ENCODE results near the gene SLC35D1. TPM values are rescaled to one million over a fixed set of nuclear protein-coding genes. Genes with fewer than 3 reads are reported as not detected.

SLC35D1 gene
- total RNA-seq, 1 experiment from 2014 or later: 3.8 TPM

GRCh38 chr1:66954208-66954607 lies 99.7 kb downstream of the SLC35D1 start:
- Histone ChIP-seq H3K9ac (ENCODE audit: extremely low read depth, insufficient read length, low read length) (no peak overlapping the region), H3K4me2 (ENCODE audit: insufficient read depth, insufficient read length, low read length) (no peak overlapping the region), H3K56ac (ENCODE audit: insufficient read length, low read depth, low read length) (no peak overlapping the region), H3K79me1 (ENCODE audit: insufficient read depth, low read depth, low read length, poor library complexity, severe bottlenecking) (no peaks in the 10 kb centered on the region), H3K9me3 (ENCODE audit: control insufficient read depth, low read depth, low read length) (no peaks in the 10 kb centered on the region), H2BK12ac (ENCODE audit: insufficient read length, low read depth, low read length) (no peak overlapping the region), H4K91ac (ENCODE audit: insufficient read length, low read depth, low read length) (no peak overlapping the region), H3K23me2 (ENCODE audit: insufficient read length, low read depth, low read length, poor library complexity, severe bottlenecking) (no peaks in the 10 kb centered on the region), H3K79me2 (ENCODE audit: insufficient read depth, low read length) (no peaks in the 10 kb centered on the region), H4K5ac (ENCODE audit: insufficient read length, low read depth, low read length) (no peak overlapping the region), H2BK15ac (ENCODE audit: low read depth, low read length) (no peak overlapping the region), H4K8ac (replicated peaks; ENCODE audit: insufficient read length, low read depth, low read length) (no peak overlapping the region), H4K20me1 (ENCODE audit: control insufficient read depth, insufficient read depth, insufficient read length) (no peaks in the 10 kb centered on the region), H3K4ac (ENCODE audit: low read depth, low read length) (no peak overlapping the region), H3T11ph (ENCODE audit: low read length) (no peak overlapping the region), H3K14ac (ENCODE audit: insufficient read depth, low read length) (no peak overlapping the region), H3K27ac (ENCODE audit: insufficient read length, low read depth, low read length) (no peak overlapping the region), H2BK20ac (ENCODE audit: low read depth, low read length, poor library complexity, severe bottlenecking) (no peak overlapping the region), H3K18ac (ENCODE audit: insufficient read length, low read depth, low read length) (no peak overlapping the region), H2BK120ac (ENCODE audit: low read depth, low read length, poor library complexity, severe bottlenecking) (no peak overlapping the region), H3K4me1 (ENCODE audit: insufficient read depth, low read length) (no peaks in the 10 kb centered on the region), H2AK5ac (ENCODE audit: insufficient read length, low read length) (no peak overlapping the region), H3K23ac (ENCODE audit: insufficient read length, low read depth, low read length) (no peak overlapping the region), H3K27me3 (ENCODE audit: insufficient read depth, low read length) (no peaks in the 10 kb centered on the region), H2AFZ (ENCODE audit: low read length) (no peak overlapping the region), H2BK5ac (ENCODE audit: insufficient read length, low read length) (no peak overlapping the region)
- Mint-ChIP-seq H3K4me1 (no peaks in the 10 kb centered on the region), H3K27me3 (ENCODE audit: low read depth) (no peaks in the 10 kb centered on the region), H3K36me3 (ENCODE audit: insufficient read depth in 1 of 3, low read depth in 3 of 3) (peaks cover 8 to 59% (median 45%) of the 10 kb centered on the region in 3 experiments; a peak in 6 of 7 replicates), H3K27ac (no peak overlapping the region), H3K9me3 (no peaks in the 10 kb centered on the region), H3K4me3 (no peak overlapping the region)
- DNase-seq: no peak
- no CpG with 5 or more reads among the region's 4 CpGs for WGBS (ENCODE audit: extremely low coverage, insufficient read length, low lambda C conversion rate)
- TF ChIP-seq, protein P1, sequence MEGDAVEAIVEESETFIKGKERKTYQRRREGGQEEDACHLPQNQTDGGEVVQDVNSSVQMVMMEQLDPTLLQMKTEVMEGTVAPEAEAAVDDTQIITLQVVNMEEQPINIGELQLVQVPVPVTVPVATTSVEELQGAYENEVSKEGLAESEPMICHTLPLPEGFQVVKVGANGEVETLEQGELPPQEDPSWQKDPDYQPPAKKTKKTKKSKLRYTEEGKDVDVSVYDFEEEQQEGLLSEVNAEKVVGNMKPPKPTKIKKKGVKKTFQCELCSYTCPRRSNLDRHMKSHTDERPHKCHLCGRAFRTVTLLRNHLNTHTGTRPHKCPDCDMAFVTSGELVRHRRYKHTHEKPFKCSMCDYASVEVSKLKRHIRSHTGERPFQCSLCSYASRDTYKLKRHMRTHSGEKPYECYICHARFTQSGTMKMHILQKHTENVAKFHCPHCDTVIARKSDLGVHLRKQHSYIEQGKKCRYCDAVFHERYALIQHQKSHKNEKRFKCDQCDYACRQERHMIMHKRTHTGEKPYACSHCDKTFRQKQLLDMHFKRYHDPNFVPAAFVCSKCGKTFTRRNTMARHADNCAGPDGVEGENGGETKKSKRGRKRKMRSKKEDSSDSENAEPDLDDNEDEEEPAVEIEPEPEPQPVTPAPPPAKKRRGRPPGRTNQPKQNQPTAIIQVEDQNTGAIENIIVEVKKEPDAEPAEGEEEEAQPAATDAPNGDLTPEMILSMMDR (conservative IDR thresholded peaks at IDR 0.05): no peak
